GM12878 (cell line): ENCODE results near the gene PRAMEF18. TPM values are rescaled to one million over a fixed set of nuclear protein-coding genes. Genes with fewer than 3 reads are reported as not detected.
"Not testable (repeated sequence)": the region's sequence is repeated elsewhere in the genome, so short reads cannot be mapped to it uniquely, and the experiment has no call there.

ENCODE experiments used
- ATAC-seq: fragments of 200-7000 bp; cut with Tn5 transposase; 3 replicates; pipeline ENCODE4 v1.9.1; 2020; ENCODE audit warnings: mild to moderate bottlenecking, moderate library complexity
- BruUV-seq: library from RNA; stranded (reverse); fragments of 400-500 nt; replicated peaks from 2 replicates; lab custom pipeline; 2021; lab: Mats Ljungman, UMichigan
- CTCF ChIA-PET: fragments of 300-600 bp; sonication (Branson Sonifier 250); formaldehyde crosslinking; extraction: SDS; loops from one replicate; lab custom pipeline; 2021; ENCODE audit warnings: inconsistent platforms; lab: Yijun Ruan, JAX
- POLR2A ChIA-PET: fragments of 350-600 bp; formaldehyde crosslinking; extraction: SDS; loops from one replicate; lab custom pipeline; 2021; ENCODE audit warnings: inconsistent platforms; lab: Charles Lee
- RAD21 ChIA-PET: fragments of 300-600 bp; sonication (Branson Sonifier 250); formaldehyde crosslinking; loops from one replicate; lab custom pipeline; 2023; ENCODE audit warnings: antibody characterized with exemption; ENCODE audit not compliant: unreplicated experiment; lab: Charles Lee
- SMC1A ChIA-PET: fragments of 300-600 bp; sonication (Branson Sonifier 250); formaldehyde crosslinking; loops from one replicate; lab custom pipeline; 2023; ENCODE audit not compliant: unreplicated experiment, uncharacterized antibody; lab: Charles Lee
- DNase-seq: peaks from one replicate; pipeline ENCODE4 v3.0.0-alpha.2; 2011; ENCODE audit warnings: low read depth, low spot score
- FAIRE-seq: peaks from 3 replicates; lab custom pipeline; 2011; peaks lifted over from hg19 to GRCh38; lab: Jason Lieb, UNC
- H2AFZ ChIP-seq: 2 replicates; pipeline ENCODE4 v1.6.0; 2011; ENCODE audit warnings: low read depth, low read length, control low read depth; ENCODE audit not compliant: control insufficient read depth
- H3K27ac ChIP-seq: 2 replicates; pipeline ENCODE4 v1.5.1; 2011; ENCODE audit warnings: control low read depth; ENCODE audit not compliant: control insufficient read depth, insufficient read depth
- H3K27me3 ChIP-seq, 2 experiments: replicated peaks in 1 of 2; 2 replicates each; pipeline versions ENCODE4 v1.6.0 to v1.6.1; 2011; ENCODE audit warnings: low read length in 1 of 2; ENCODE audit not compliant: control insufficient read depth in 2 of 2, insufficient read depth in 2 of 2
- H3K36me3 ChIP-seq, 2 experiments: 2 replicates each; pipeline ENCODE4 v1.5.1; 2011; ENCODE audit warnings: low read length in 1 of 2; ENCODE audit not compliant: control insufficient read depth in 2 of 2, insufficient read depth in 2 of 2
- H3K4me1 ChIP-seq: 2 replicates; pipeline ENCODE4 v1.6.1; 2011; ENCODE audit warnings: mild to moderate bottlenecking, low read length, moderate library complexity, mixed read lengths; ENCODE audit not compliant: control insufficient read depth, insufficient read depth
- H3K4me2 ChIP-seq: 2 replicates; pipeline ENCODE4 v1.6.0; 2011; ENCODE audit warnings: control low read depth; ENCODE audit not compliant: control insufficient read depth, insufficient read depth
- H3K4me3 ChIP-seq: fragments of 200-600 bp; sonication (generic); 2 replicates; pipeline ENCODE4 v1.5.1; 2016
- H3K79me2 ChIP-seq: 2 replicates; pipeline ENCODE4 v1.6.0; 2011; ENCODE audit warnings: low read length; ENCODE audit not compliant: control insufficient read depth, insufficient read depth
- H3K9ac ChIP-seq: 2 replicates; pipeline ENCODE4 v1.8.0; 2011; ENCODE audit warnings: low read length, control low read depth, mixed read lengths; ENCODE audit not compliant: control insufficient read depth, insufficient read depth
- H3K9me3 ChIP-seq: replicated peaks from 3 replicates; pipeline ENCODE4 v1.5.1; 2011; ENCODE audit warnings: mild to moderate bottlenecking, low read length; ENCODE audit not compliant: control insufficient read depth, insufficient read depth
- H4K20me1 ChIP-seq: 2 replicates; pipeline ENCODE4 v1.6.0; 2011; ENCODE audit not compliant: control insufficient read depth, insufficient read depth
- WGBS: methylation state at CpG from one replicate; pipeline ENCODE4 v1.1.6; 2016; ENCODE audit warnings: low lambda C conversion rate; ENCODE audit not compliant: insufficient replicate concordance, insufficient coverage; ENCODE audit errors: missing lambda C conversion rate; 5-methylcytosine and 5-hydroxymethylcytosine counted together
- in situ Hi-C: fragments of 300-500 bp; cut with MboI; formaldehyde crosslinking; loops from 9 replicates; pipeline ENCODE4 v1.14.3; 2018; ENCODE audit warnings: mixed read lengths
- intact Hi-C: fragments of 100-400 bp; cut with micrococcal nuclease; formaldehyde crosslinking; loops from one replicate; pipeline ENCODE4 v1.14.2; 2022; ENCODE audit not compliant: unreplicated experiment
- polyA plus RNA-seq, 11 experiments: library from polyadenylated mRNA; depleted of rRNA in 4 of 11; unstranded in 6 of 11; stranded (reverse) in 5 of 11; fragments of >200 nt; fragmentation: Nextera tagmentation in 4 of 11; fragmentation: Illumina TruSeq in 1 of 11; extraction: Ambion mirVana in 4 of 11; extraction: Trizol in 1 of 11; gene quantifications; 1 replicate in 1 of 11; 2 replicates in 10 of 11; pipeline versions ENCODE4 v1.2.1 to v1.2.3, GENCODE V29; 2011 to 2016; ENCODE audit warnings: inconsistent platforms in 2 of 11, missing spikeins in 2 of 11, low read depth in 1 of 11
- total RNA-seq, 4 experiments: library from RNA; depleted of rRNA in 3 of 4; stranded (reverse); fragments of >200 nt in 3 of 4; fragmentation: Illumina TruSeq in 1 of 4; extraction: Trizol in 1 of 4; gene quantifications; 2 replicates each; pipeline versions ENCODE4 v1.2.1 to v1.2.3, GENCODE V29; 2013 to 2021

PRAMEF18 gene
- total and polyA plus RNA-seq, 10 of the 15 experiments (the other 5 are each of a cell fraction or from before 2014, with no cell fraction given) = not detected

- H3K79me2 ChIP-seq, intact Hi-C loops, CTCF ChIA-PET, H4K20me1 ChIP-seq, H3K4me3 ChIP-seq, H2AFZ ChIP-seq, H3K9me3 ChIP-seq, H3K27me3 ChIP-seq, POLR2A ChIA-PET, SMC1A ChIA-PET, RAD21 ChIA-PET, H3K4me1 ChIP-seq, H3K4me2 ChIP-seq, H3K9ac ChIP-seq, H3K36me3 ChIP-seq, DNase-seq, BruUV-seq, FAIRE-seq, H3K27ac ChIP-seq, ATAC-seq: not testable (repeated sequence)
- in situ Hi-C loops = loop anchor here (25.0 kb wide), 2 partner anchors 435 to 710 kb away; no protein-coding TSS in a partner anchor
- 32% methylated on average over 6 of the region's 7 CpGs for WGBS
These were observed 21.2 kb upstream of the PRAMEF18 start for GRCh38 chr1:13247122-13247521.

GRCh38 chr1:13246554-13246871 lies 20.6 kb upstream of the PRAMEF18 start:
- H3K9ac ChIP-seq, H3K4me2 ChIP-seq, H4K20me1 ChIP-seq, H3K9me3 ChIP-seq, H3K27me3 ChIP-seq, FAIRE-seq, H3K36me3 ChIP-seq, ATAC-seq, SMC1A ChIA-PET, intact Hi-C loops, H3K4me1 ChIP-seq, POLR2A ChIA-PET, CTCF ChIA-PET, RAD21 ChIA-PET, H3K27ac ChIP-seq, H3K79me2 ChIP-seq, BruUV-seq, H2AFZ ChIP-seq, H3K4me3 ChIP-seq, DNase-seq: not testable (repeated sequence)
- 18% methylated on average over 2 of the region's 2 CpGs for WGBS
- in situ Hi-C loops = loop anchor here (25.0 kb wide), 2 partner anchors 434 to 709 kb away; no protein-coding TSS in a partner anchor

GRCh38 chr1:13245841-13246553 lies 20.0 kb upstream of the PRAMEF18 start:
- RAD21 ChIA-PET, ATAC-seq, SMC1A ChIA-PET, H3K4me3 ChIP-seq, H3K27me3 ChIP-seq, DNase-seq, BruUV-seq, H4K20me1 ChIP-seq, H3K4me1 ChIP-seq, H3K9ac ChIP-seq, FAIRE-seq, POLR2A ChIA-PET, H3K27ac ChIP-seq, H3K4me2 ChIP-seq, intact Hi-C loops, H3K36me3 ChIP-seq, H2AFZ ChIP-seq, CTCF ChIA-PET, H3K9me3 ChIP-seq, H3K79me2 ChIP-seq: not testable (repeated sequence)
- 2% methylated on average over 5 of the region's 5 CpGs for WGBS
- in situ Hi-C loops = loop anchor here (25.0 kb wide), 2 partner anchors 434 to 709 kb away; no protein-coding TSS in a partner anchor
